Gastroesophageal sphincter (tissue), 3 donors: ENCODE data around the gene ACTBL2.

Experiments
- POLR2A ChIP-seq, 2 donors: fragments of 450-650 bp; IDR thresholded peaks; one replicate each; pipeline ENCODE4 v1.6.1; 2017; ENCODE audit warnings: antibody characterized with exemption in 2 of 2, mild to moderate bottlenecking in 2 of 2, moderate library complexity in 1 of 2
- POLR2AphosphoS5 ChIP-seq: sonication (generic); formaldehyde crosslinking; IDR thresholded peaks from one replicate; pipeline ENCODE4 v1.6.1; 2017; ENCODE audit warnings: antibody characterized with exemption
- TF ChIP-seq, protein P1 (sequence below), 4 experiments: fragments of 200-600 bp in 2 of 4; fragments of 450-650 bp in 2 of 4; sonication (generic) in 1 of 4; IDR thresholded peaks; one replicate each; pipeline ENCODE4 v1.5.1; 2017 to 2019; ENCODE audit warnings: antibody characterized with exemption in 4 of 4, mild to moderate bottlenecking in 2 of 4, moderate library complexity in 2 of 4

DNA sequence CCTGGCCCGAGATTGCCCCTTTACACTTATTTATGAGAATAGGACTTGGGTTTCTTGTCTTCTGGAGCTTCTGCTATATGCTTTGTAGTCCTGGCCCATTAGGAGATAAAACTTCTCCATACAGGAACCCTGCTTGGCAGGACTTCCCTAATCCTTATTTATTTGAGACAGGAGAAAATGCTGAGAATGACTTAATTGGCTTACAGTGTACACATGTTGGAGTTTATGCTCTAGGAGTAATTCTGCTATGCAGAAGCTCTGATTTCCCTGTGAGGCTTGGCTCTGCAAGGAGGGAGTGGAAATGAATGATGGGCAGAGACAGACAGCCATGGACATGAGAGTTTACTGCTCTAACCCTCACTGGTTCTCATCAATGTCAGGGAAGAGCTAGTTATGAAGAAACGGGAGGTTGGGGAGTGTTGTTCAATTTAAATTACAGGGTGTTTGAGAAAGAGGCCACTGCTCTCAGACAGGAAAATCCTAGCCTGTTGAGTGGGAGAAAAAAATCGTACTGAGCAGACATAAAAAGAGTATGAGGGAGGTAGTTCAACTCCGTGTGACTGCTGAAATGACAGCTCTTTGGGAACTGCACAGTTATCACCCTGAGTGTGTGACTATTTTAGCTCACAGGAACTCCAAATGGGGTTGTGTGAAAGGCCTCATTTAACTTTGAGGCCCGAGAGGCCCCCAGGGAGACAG, 37.5 kb downstream of the ACTBL2 start:
- TF ChIP-seq POLR2AphosphoS5 (no peak), POLR2A (IDR thresholded peaks at IDR 0.05) (no peak)
- TF ChIP-seq, protein P1, sequence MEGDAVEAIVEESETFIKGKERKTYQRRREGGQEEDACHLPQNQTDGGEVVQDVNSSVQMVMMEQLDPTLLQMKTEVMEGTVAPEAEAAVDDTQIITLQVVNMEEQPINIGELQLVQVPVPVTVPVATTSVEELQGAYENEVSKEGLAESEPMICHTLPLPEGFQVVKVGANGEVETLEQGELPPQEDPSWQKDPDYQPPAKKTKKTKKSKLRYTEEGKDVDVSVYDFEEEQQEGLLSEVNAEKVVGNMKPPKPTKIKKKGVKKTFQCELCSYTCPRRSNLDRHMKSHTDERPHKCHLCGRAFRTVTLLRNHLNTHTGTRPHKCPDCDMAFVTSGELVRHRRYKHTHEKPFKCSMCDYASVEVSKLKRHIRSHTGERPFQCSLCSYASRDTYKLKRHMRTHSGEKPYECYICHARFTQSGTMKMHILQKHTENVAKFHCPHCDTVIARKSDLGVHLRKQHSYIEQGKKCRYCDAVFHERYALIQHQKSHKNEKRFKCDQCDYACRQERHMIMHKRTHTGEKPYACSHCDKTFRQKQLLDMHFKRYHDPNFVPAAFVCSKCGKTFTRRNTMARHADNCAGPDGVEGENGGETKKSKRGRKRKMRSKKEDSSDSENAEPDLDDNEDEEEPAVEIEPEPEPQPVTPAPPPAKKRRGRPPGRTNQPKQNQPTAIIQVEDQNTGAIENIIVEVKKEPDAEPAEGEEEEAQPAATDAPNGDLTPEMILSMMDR (IDR thresholded peaks at IDR 0.05), result no peak
